NCI-H2196 (cell line): ENCODE data around the gene SPAG6.

Experiments
- DNase-seq: peaks from one replicate; lab custom pipeline; 2025; ENCODE audit not compliant: unreplicated experiment; lab: John Stamatoyannopoulos, UW

SPAG6 gene

DNA sequence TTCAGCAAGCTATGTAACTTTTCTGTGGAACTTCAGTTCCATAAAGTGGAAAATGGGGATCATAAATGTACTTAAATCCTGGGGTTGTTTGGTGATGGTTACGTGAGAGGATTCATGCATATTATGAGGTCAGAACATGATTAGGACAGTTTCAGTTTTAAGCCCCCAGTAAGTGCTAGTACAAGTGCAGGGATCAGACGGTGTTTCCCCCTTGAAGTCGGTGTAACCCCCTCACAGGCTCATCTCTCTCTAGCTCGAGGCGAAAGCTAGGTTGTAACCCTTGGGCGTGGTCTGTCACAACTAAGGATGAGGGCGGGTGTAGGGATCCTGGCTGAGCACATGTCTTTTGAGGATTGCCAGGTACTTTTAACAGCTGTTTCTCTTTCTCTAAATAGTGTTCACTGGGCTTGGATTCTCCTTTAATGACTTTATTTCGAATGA, 84.7 kb downstream of the SPAG6 start:
- no peak for DNase-seq

DNA sequence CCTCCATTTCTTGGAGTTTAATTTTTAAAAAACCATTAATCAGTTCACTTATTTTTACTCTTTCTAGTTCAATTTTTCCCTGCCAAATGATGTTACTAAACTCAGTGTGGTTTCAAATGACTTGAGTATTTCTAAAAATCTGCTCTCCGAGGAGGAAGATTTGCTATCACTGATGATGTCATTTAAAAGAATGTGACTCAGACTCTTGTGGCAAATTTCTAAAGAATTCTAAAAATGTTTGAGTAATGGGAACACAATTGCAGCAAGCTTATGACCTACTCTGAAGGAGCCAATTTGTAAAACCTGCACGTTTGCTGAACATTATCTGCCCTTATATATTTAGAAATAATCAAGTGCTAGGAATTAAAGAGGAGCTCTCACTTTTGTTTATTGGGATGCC, 88.6 kb downstream of the SPAG6 start:
- no peak for DNase-seq

DNA sequence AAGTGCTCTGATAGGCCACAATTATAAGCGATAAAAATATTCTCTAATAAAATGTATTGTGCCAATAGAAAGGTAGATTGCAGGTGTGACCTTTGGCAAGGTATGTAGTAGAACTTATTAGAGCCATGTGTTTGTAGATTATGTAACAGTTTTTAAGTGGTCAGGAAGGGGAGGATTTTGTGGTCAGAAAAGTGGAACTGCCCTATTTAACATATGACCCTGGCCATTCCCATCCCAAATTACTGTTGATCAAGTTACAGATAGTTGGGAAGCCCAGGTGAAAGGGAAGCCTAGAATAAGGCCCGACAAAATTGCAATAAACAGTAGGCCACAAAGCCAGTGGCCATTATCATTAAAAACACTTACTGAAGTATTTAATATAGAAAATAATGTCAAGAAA, 89.2 kb downstream of the SPAG6 start:
- no peak for DNase-seq

DNA sequence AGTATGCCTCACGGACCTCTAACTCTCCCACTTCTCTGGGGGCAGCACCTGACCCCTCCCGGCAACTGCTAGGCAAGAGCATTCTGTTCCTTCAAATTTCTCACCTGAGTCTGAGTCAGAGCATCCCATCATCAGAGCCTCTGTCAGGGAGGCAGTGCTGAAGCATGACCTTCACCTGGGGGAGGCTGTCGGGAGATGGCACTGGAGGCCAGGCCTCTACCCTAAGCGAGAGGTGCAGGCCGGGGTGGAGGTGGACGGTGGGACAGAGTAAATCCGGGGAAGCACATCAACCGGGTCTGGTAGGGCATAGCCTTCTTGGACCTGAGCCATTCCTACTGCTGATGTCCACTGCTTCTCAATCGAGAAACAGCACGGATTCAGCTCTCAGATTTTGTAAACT, 90.4 kb downstream of the SPAG6 start:
- no peak for DNase-seq

DNA sequence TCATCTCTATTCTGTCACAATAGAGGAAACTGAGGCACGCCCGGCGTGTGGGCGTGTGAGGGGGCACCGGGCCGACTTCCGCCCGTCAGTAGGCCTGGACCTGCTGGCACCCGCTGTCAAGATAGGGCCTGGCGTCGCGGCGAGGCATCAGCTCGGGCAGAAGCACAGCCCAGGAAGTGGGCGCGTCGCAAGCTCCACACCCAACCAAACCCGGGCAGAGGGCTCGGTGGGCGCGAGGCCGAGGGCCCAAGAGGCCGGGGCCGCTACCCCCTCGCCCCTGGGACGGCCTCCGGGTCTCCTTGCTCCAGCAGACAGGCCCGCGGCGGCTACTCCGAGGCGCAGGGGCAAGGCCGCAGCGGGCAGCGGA, 91.2 kb downstream of the SPAG6 start:
- DNase-seq = no peak

DNA sequence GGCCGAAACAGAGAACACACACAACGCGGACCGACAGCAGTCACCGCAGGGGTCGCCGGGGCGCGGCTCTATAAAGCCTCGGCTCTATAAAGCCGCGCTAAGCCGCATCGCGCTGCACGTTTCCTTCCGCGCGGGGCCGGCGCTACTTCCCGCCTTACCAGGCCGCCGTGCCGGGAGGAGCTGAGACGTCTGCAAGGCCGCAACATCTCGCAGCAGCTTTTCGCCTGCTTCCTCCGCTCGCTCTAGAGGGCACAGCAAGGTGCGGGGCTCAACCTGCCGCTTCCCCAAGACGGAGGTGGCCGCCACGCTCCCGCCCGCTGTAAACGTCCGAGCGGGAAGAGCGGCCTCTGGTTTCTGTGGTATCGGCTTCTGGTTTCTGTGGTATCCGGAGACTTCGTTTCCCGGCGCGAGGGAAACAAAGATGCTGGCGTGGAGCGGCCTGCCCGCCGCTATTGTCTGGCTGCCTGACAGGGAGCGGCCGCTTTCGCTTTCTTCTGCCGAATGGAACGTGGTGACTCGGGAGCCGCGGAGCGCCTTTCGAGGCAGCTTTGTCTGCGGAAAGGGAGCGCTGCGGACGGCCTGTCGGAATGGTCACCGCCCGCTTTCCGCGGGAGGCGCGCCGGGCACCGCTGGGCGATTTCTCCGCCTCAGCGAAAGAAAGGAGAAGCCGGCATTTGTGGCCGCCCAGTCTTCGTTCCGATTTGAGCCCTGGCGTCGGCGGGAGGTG, 91.8 kb downstream of the SPAG6 start:
- peak; percentile 53 for DNase-seq

DNA sequence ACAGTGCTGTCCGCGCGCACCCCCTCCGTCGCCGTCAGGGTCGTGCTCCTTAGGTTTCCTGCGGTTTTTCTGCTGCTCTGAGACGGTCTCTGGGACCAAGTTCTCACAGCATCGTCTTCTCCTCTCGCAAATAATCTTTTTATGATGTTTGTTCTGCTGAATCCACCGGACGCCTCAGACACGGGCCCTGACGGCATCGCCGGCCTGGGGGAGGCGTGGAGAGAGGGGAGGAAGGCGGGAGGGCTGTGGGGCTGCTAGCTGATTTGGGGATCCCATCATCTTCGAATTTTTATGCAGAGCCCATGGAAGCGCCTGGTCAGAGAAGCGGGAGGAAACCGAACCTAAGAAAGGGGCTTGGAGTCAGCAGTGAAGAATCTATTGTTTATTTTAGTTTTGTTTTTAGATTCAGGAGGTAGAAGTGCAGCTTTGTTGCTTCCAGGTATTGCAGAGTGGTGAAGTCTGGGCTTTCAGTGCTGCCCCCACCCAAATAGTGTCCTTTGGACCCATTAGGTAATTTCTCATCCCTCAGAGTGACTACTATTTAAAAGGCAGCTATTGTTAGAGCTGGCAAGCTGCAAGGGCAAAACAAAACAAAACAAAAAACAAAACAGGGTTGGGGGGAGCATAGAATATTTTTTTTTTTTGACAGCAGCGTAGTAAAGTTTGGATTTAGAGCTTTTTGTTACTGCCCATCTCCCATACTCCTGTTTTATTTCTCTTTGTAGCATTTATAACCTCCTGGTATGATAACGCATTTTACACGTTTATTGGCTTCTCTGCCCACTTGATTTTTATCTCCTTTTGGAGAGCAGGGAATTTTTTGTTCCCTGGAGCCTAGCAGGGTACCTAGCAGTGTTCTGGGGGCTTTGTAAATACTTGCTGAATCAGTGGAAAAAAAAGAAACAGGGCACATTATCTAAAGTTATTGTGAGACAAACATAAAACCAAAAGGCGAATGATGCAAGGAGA, 92.6 kb downstream of the SPAG6 start:
- DNase-seq = no peak

DNA sequence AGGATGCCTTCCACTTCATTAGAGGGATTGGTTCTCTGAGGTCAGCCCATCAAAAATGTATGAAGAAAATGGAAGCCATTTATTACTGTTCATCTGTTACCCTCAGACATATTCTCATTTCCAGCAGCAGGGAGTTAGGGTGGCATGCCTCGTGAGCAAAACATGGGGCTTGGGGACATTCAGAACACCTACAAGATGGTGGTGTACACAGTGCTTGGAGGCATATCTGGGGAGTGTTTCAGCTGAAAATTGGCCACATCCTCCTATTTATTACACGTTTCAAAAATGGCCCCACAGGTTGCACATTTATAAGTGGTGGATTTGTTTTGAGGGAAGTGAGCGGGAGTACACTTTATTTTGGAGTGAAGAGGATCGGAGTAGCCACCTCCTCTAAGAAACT, 93.4 kb downstream of the SPAG6 start:
- peak; percentile 0 for DNase-seq

DNA sequence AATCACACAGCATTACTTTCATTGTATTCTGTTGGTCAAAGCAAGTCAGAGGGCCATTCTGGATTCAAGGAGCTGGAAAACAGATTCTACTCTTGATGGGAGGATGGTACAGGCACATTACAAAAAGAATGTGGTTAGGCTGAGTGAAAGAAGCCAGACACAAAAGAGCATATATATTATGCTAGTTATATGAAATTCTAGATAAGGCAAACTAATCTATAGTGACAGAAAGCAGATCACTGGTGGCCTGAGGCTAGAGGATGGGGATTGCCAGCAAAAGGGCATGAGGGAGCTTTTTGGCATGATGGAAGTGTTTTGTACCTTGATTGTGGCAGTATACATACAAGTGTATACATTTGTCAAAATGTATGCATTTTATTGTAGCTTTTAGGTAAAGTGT, 96.8 kb downstream of the SPAG6 start:
- no peak for DNase-seq

DNA sequence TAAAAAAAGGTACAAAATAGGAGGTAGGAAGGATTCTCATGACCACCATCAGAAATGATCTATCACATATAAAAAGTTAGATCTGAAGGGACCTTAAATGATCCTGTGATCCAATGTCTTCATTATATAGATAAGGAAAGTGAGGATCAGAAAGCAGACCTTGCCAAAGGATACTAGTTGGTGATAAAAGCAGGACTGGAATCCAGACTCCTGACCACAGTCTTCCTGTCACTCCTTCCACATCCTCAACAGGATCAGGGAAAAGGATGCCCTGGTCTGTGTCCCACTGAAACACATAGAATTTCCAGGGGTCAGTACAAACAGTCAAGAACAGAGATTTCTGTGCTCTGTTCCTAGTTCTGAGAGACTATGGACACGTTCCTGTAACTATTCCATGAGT, 97.2 kb downstream of the SPAG6 start:
- DNase-seq = no peak

DNA sequence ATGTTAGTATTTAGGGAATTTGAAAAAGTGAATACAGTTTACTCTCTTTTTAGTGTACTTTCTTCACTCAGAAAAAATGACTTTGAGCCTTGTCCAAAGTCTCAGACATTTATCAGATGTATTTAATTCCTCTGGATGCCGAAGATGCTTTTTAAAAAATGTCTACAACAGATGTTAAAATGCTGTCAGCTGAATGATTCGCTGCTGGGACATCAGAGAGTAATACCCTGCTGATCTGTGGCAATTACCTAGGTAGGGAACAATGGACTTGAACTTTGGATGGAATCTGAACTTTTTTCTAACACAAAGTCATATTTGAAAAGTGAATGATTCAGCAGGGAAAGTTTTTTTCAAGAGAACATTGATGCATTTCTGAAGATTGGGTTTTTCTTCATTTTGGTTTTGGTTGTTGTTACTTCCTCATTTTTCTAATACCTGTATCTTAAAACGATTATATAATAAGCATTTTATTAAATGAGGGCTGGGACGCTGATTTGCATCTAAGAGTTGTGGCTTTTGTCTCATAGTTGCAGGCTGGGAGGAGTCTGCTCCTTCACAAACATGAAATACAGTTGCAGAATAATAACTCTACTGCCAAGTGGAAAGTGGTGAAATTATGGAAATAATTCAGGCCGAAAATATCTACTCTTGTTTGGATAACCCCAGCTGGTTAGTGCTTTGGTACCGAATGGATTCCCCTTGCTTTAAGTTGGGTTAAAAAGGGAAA, 98.0 kb downstream of the SPAG6 start:
- DNase-seq = no peak

DNA sequence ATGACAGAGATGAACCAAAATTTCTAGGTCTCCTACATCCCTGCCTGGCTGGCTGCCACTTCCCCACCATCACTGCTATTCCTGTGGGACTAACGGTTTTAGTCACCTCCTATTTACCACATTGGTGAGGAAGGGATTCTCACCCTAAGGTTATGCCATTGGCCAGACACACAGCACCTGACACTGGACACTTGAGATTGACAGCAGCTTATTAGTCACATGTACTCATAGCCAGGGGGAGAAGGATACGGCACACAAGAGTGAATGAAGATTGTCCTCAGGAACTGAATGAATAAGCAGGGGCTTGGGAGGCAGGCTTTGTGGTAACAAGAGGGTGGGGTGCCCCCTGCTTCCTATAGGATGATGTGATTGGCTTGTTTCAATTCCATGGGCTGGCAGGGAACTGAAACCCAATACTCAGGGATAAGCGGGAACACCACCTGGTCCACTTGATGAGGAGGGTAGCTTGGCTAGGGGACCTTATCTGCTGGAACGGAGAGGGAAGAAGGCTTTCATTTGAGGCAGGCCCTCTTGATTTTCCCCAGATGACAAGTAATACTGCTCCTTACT, 99.0 kb downstream of the SPAG6 start:
- DNase-seq = no peak

DNA sequence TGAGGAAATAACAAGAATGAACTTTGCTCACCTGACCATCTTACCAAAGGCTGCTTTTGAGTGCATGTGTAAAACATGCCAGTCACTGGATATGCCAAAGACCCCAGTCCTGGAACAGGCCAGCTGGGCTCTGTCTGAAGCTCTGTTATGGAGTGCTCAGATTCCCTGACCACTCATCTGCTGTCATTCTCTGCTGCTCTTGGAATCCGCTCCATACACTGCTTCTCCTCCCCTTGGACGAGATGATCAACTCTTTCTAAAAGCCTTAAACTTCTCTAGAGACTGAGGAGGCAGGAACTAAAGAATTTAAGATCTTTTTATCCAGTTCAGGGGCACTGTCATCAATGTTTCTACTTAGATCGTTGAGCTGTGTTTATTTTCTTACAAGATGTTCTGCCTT, 100.2 kb downstream of the SPAG6 start:
- DNase-seq = no peak

DNA sequence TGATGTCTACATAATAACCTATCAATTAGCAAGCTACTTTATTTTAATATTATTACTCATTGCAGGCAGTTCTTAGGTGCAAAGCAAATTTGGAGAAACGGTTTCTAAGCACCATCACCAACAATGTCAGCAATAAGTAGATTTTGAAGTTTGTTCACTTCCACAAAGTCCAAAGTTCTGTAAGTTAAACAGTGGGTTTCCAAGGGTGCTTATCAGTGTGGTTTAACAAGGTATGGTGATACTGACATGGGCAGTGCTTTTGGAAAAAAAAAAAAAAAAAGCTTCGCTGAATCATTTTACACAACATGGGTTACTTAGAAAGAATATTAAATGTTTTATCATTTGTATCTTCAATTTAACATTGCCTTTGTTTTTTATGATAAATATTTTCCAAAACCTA, 101.8 kb downstream of the SPAG6 start:
- DNase-seq = no peak

DNA sequence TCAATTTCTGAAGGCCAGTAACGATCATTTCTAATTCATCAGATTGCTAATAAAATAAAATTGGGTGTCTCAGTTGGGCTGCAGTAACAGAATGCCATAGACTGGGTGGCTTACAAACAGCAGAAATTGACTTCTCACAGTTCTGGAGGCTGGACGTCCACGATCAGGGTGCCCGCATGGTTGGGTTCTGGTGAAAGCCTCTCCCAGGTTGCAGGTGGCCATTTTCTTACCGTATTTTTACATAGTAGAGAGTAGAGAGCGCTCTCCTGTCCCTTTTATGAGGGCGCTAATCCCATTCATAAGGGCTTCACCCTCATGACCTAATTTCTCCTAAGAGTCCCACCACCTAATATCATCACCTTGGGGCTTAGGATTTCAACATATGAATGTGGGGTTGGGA, 106.0 kb downstream of the SPAG6 start:
- no peak for DNase-seq

DNA sequence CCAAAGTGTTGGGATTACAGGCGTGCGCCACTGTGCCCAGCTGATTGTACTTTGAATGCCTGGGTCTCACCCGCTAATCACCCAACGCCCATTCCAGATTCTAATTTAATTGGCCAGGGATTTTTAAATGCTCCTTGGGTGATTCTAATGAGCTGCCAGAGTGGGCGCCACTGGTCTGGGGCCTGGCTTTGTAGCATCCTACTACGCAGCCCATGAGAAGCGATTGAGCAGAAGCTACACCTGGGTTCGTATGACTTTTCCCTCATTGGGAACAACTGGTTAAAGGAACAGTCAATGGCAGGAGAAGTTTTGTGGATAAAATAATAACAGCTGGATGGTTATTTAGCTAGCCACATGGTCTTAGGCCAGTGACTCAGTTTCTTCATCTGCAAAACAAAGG, 108.0 kb downstream of the SPAG6 start:
- no peak for DNase-seq

DNA sequence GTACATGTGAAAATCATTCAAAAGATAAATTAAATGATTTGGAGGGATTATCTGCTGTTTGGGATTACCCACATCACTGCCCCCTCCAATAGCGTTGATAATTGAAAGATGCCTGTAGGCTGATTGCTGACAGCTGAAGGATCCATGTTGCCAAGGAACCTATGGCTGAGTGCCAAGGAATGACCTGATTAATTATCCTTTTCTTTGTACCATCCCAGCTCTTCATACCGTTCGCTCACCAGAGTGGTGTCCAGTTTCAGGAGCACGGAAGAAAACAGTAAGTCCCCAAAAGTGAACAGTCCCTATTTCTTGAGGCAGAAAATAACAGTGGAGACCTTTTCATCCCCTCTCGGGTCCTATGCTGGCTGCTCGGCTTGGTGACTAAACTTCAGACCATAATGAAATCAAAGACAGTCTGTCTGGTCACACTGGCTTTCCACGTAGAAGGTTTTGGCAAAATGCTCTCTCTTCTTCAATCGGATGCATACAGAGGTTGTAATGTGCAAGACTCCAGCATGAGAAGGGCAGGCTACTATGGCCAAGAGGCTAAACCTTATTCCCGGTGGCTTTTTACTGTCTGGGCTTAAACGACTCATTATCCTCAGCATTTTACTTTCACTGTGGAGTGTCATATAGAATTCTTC, 108.8 kb downstream of the SPAG6 start:
- DNase-seq = peak; percentile 49

DNA sequence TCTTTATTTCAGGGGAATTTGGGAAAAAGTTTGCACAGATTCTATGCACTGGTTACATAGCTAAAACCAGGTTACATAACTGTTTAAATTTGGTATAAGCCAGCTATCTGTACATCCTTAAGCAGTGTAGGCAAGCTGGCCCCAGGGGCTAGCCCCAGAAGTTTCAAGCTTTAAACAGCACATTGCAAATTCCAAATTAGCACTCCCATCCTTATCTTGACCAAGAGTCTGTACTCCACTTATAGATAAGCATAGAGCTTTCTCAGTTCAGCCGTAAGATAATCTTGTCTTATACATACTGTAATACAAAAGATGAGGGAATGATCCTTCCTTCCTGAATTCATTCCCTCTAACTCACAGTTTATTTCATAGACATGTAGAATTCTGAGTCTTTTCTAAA, 109.3 kb downstream of the SPAG6 start:
- no peak for DNase-seq

DNA sequence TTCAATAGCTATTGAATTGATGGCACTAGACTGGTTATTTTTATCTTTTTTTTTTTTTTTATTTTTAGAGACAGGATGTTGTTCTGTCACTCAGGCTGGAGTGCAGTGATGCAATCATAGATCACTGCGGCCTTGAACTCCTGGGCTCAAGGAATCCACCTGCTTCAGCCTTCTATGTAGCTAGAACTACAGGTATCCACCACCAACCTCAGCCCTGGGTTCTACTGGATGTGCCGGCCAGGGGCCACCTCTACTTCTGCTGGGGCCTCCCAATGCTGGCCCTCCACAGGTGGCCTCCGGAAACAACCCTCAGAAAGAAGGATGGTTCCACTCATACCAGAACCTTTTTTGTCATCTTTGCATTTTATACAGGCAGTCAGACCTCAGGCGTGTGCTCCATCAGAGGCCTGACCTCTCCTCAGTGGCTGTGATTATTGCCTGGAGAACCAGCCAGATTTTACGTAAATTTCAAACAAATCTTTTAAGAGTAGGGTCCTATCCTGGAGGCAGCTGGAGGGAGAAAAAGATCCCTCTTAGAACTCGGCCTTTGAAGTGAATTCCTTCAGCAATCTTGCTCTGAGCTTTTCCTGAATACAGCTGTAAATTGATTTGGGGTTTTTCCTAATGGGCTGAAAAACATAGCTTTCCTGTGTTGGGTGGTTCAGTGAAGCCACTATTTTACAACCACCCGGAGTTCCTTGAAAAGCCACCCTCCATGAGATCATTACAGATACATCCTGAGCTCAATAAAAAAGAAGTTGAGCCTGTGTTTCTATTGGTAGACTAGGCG, 110.0 kb downstream of the SPAG6 start:
- no peak for DNase-seq

DNA sequence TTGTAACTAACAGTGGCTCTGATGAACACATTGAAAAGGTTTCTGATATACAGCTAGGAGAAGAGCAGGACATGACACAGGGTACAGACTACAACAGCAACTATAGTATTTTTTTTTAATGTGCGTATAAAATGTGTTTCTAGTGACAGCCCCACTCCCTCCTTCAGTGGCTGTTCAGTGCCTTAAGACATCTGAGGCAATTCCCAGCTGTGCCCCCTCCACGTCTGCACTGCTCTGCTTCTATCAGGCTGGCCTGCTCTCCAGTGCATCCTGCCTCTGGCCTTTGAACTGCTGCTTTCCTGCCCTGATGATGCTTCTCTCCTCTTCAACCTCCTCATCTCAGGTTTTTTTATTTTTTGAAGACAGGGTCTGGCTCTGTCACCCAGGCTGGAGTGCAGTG, 111.2 kb downstream of the SPAG6 start:
- no peak for DNase-seq
